Thoracic aorta (tissue), 2 donors: ENCODE data around the gene RNASE4. TPM values are rescaled to one million over a fixed set of nuclear protein-coding genes. Genes with fewer than 3 reads are reported as not detected.

Experiments used
- ATAC-seq: fragments of 150-250 bp; one replicate; pipeline ENCODE4 v1.8.0; 2017; ENCODE audit warnings: low read depth; ENCODE audit not compliant: insufficient number of reproducible peaks, low FRiP score
- DNase-seq: peaks from one replicate; pipeline ENCODE4 v3.0.0-alpha.2; 2020; ENCODE audit warnings: low spot score
- H3K27ac ChIP-seq, 2 donors: fragments of 200-600 bp; sonication (generic); 1 replicate in 1 of 2; 2 replicates in 1 of 2; pipeline ENCODE4 v1.5.1; 2016; ENCODE audit warnings: mild to moderate bottlenecking in 2 of 2, moderate library complexity in 2 of 2
- H3K27me3 ChIP-seq: fragments of 200-600 bp; sonication (generic); replicated peaks from 2 replicates; pipeline ENCODE4 v1.6.0; 2016; ENCODE audit warnings: mild to moderate bottlenecking; ENCODE audit not compliant: insufficient read depth
- H3K36me3 ChIP-seq: fragments of 200-600 bp; sonication (generic); one replicate; pipeline ENCODE4 v1.5.1; 2016
- H3K4me1 ChIP-seq, 2 donors: fragments of 200-600 bp; sonication (generic); 1 replicate in 1 of 2; 2 replicates in 1 of 2; pipeline versions ENCODE4 v1.5.1 to v1.6.0; 2016; ENCODE audit warnings: low read depth in 2 of 2, mild to moderate bottlenecking in 1 of 2; ENCODE audit not compliant: control insufficient read depth in 1 of 2
- H3K4me3 ChIP-seq: fragments of 200-600 bp; sonication (generic); 2 replicates; pipeline ENCODE4 v1.5.1; 2016; ENCODE audit warnings: mild to moderate bottlenecking
- H3K9me3 ChIP-seq: fragments of 200-600 bp; sonication (generic); 2 replicates; pipeline ENCODE4 v1.5.1; 2016
- CTCF ChIP-seq: fragments of 200-600 bp; sonication (generic); IDR thresholded peaks from one replicate; pipeline ENCODE4 v1.5.1; 2019; ENCODE audit warnings: antibody characterized with exemption
- total RNA-seq, 2 donors: library from RNA; depleted of rRNA; stranded (reverse); fragments of >200 nt; gene quantifications; one replicate each; pipeline versions ENCODE4 v1.1.0 to v1.2.3, GENCODE V29; 2016

Gene RNASE4
- total RNA-seq, 2 donors from 2014 or later, result 45.6 to 66.4 TPM

DNA sequence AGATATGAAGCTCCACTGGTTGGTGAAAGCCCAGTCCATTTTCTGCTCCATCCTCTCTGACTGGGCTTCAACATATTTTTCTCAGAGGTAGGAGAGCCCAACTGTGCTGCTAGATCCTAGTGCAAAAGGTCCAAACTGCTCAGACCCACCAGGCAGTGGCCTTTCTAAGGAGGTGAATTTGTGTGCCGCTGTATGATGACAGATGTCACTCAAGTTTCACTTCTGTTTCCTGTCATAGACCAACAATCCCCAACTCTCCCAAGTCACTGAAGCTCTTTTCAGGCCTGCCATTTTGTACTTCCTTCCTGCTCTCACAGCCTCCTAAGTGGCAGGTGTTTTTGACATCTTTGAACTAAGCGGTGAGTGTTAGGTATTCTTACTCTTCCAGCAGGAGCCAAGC is 16.4 kb upstream of the RNASE4 start:
- Histone ChIP-seq H3K27ac (no peak overlapping the region), H3K36me3 (no peaks in the 10 kb centered on the region), H3K9me3 (no peaks in the 10 kb centered on the region), H3K4me1 (peaks cover 5 to 10% of the 10 kb centered on the region in 2 donors), H3K4me3 (no peak overlapping the region), H3K27me3 (no peaks in the 10 kb centered on the region)
- no peak for TF ChIP-seq CTCF
- ATAC-seq, result no peak
- DNase-seq, result no peak

DNA sequence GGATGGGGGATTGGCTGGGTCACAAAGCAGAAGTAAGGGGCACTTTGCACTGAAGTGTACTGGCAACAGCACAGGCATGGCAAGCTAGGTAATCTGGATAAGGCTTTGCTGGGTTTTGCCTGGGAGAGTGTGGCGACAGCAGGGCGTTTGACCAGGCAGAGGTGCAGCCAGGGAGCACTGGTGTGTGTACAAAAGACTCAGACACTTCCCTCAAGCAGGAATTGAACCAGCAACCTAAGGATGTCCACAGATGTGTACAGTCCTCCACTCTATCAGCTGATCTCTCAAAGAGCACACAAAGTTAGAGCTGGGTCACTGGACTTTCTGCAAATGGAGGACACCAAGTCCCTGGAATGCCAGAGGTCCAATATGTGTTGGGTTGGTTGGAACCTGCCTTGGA is 15.4 kb upstream of the RNASE4 start:
- ATAC-seq, result no peak
- Histone ChIP-seq H3K4me1 (peaks cover 0 to under 1% of the 10 kb centered on the region in 2 donors), H3K36me3 (no peaks in the 10 kb centered on the region), H3K27me3 (no peaks in the 10 kb centered on the region), H3K27ac (no peak overlapping the region), H3K4me3 (no peak overlapping the region), H3K9me3 (no peaks in the 10 kb centered on the region)
- no peak for TF ChIP-seq CTCF
- DNase-seq, result no peak

GRCh38 chr14:20671597-20672283 is 12.6 kb upstream of the RNASE4 start:
- Histone ChIP-seq H3K4me3 (no peak overlapping the region), H3K27ac (no peak overlapping the region), H3K36me3 (no peaks in the 10 kb centered on the region), H3K9me3 (no peaks in the 10 kb centered on the region), H3K4me1 (no peaks in the 10 kb centered on the region), H3K27me3 (no peaks in the 10 kb centered on the region)
- ATAC-seq (no peak), DNase-seq (no peak)
- no peak for TF ChIP-seq CTCF

DNA sequence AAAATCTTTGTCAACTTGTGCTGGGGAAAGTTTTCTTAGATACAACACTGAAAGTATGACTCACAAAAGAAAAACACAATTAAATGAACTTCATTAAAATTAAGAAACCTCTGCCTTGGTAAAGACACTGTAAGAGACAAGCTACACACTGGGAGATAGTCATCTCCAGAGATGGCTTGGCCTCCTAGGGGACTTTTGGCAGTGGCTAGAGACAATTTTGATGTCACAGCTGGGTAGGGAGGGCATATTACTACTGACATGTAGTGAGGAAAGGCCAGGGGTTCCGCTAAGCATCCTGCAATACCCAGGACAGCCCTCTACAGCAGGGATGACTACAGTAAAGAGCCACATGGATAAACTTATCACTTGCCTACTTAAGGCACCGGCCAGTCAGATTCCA is 8.7 kb upstream of the RNASE4 start:
- no peak for TF ChIP-seq CTCF
- Histone ChIP-seq H3K36me3 (no peaks in the 10 kb centered on the region), H3K27ac (no peak overlapping the region), H3K27me3 (no peaks in the 10 kb centered on the region), H3K4me3 (no peak overlapping the region), H3K9me3 (no peaks in the 10 kb centered on the region), H3K4me1 (peaks cover 3 to 5% of the 10 kb centered on the region in 2 donors)
- no peak for ATAC-seq
- no peak for DNase-seq

GRCh38 chr14:20676072-20676471 is 8.3 kb upstream of the RNASE4 start:
- H3K27me3 ChIP-seq, result no peaks in the 10 kb centered on the region
- H3K4me3 ChIP-seq, result no peak overlapping the region
- no peak overlapping the region for H3K27ac ChIP-seq
- no peaks in the 10 kb centered on the region for H3K36me3 ChIP-seq
- ATAC-seq, result no peak
- no peaks in the 10 kb centered on the region for H3K9me3 ChIP-seq
- H3K4me1 ChIP-seq, result peaks cover 6 to 9% of the 10 kb centered on the region in 2 donors
- no peak for TF ChIP-seq CTCF
- DNase-seq, result no peak
